K562 (cell line): ENCODE results near the gene CDC42EP3. TPM values are rescaled to one million over a fixed set of nuclear protein-coding genes. Genes with fewer than 3 reads are reported as not detected.

Experiments
- COPS2 ChIP-seq: fragments of 450-650 bp; conservative IDR thresholded peaks from 2 replicates; pipeline ENCODE4 v1.6.1; 2016; ENCODE audit warnings: mild to moderate bottlenecking, moderate library complexity
- DDX20 ChIP-seq: fragments of 450-650 bp; IDR thresholded peaks from 2 replicates; pipeline ENCODE4 v1.6.1; 2016; ENCODE audit warnings: missing genetic modification characterization, low read depth, mild to moderate bottlenecking, missing compliant biosample characterization, moderate library complexity
- ELK3 ChIP-seq: fragments of 450-650 bp; formaldehyde crosslinking; IDR thresholded peaks from 2 replicates; pipeline ENCODE4 v1.4.0; 2020; ENCODE audit warnings: mild to moderate bottlenecking
- FOSL1 ChIP-seq: fragments of 200-800 bp; sonication (Bioruptor generic); conservative IDR thresholded peaks from 2 replicates; pipeline ENCODE4 v1.6.1; 2016; ENCODE audit warnings: missing genetic modification characterization, missing compliant biosample characterization
- ILK ChIP-seq: fragments of 450-650 bp; IDR thresholded peaks from 2 replicates; pipeline ENCODE4 v1.6.1; 2016; ENCODE audit warnings: missing genetic modification characterization, low read depth, mild to moderate bottlenecking, missing compliant biosample characterization, moderate library complexity, borderline replicate concordance
- MAFG ChIP-seq: fragments of 450-650 bp; conservative IDR thresholded peaks from 2 replicates; pipeline ENCODE4 v1.6.1; 2016; ENCODE audit warnings: missing genetic modification characterization, missing compliant biosample characterization
- MEF2D ChIP-seq: conservative IDR thresholded peaks from 2 replicates; pipeline ENCODE4 v1.6.1; 2016; ENCODE audit warnings: low read depth, missing genetic modification characterization, missing compliant biosample characterization
- MITF ChIP-seq: IDR thresholded peaks from 2 replicates; pipeline ENCODE4 v1.6.1; 2014; ENCODE audit warnings: antibody characterized with exemption
- MNT ChIP-seq, 2 experiments: fragments of 450-650 bp; conservative IDR thresholded peaks; 2 replicates each; pipeline ENCODE4 v1.6.1; 2017; ENCODE audit warnings: mild to moderate bottlenecking in 2 of 2, moderate library complexity in 2 of 2
- MXD1 ChIP-seq: fragments of 250-450 bp; sonication (Bioruptor Pico); IDR thresholded peaks from 2 replicates; pipeline ENCODE4 v1.8.0; 2021; ENCODE audit warnings: borderline replicate concordance, mild to moderate bottlenecking, moderate library complexity; ENCODE audit not compliant: poor library complexity, severe bottlenecking
- NCOA6 ChIP-seq: fragments of 450-650 bp; IDR thresholded peaks from 2 replicates; pipeline ENCODE4 v1.6.1; 2017; ENCODE audit warnings: mild to moderate bottlenecking
- PCBP1 ChIP-seq: fragments of 200-400 bp; formaldehyde crosslinking; IDR thresholded peaks from 2 replicates; pipeline ENCODE4 v1.6.1; 2018; ENCODE audit warnings: mild to moderate bottlenecking, low read depth, low read length; ENCODE audit not compliant: poor library complexity, severe bottlenecking
- RAD21 ChIP-seq, 2 experiments: fragments of 250-450 bp in 1 of 2; fragments of 450-650 bp in 1 of 2; sonication (Bioruptor Pico) in 1 of 2; formaldehyde crosslinking in 1 of 2; IDR thresholded peaks in 1 of 2; conservative IDR thresholded peaks in 1 of 2; 2 replicates each; pipeline versions ENCODE4 v1.4.0 to v1.8.0; 2020 to 2022; ENCODE audit warnings: mild to moderate bottlenecking in 2 of 2, moderate library complexity in 1 of 2
- SIRT6 ChIP-seq: IDR thresholded peaks from one replicate; pipeline ENCODE4 v1.6.1; 2012; ENCODE audit warnings: low read depth, mild to moderate bottlenecking, control low read depth, inconsistent platforms, low read length, moderate library complexity
- TBL1XR1 ChIP-seq, 2 experiments: IDR thresholded peaks; 2 replicates each; pipeline ENCODE4 v1.6.1; 2012; ENCODE audit warnings: improper control_type of control experiment in 2 of 2, low read length in 2 of 2, mild to moderate bottlenecking in 1 of 2
- THRB ChIP-seq: fragments of 450-650 bp; formaldehyde crosslinking; conservative IDR thresholded peaks from 2 replicates; pipeline ENCODE4 v1.4.0; 2022; ENCODE audit warnings: mild to moderate bottlenecking, missing genetic modification characterization
- ZHX1 ChIP-seq: fragments of 150-350 bp; conservative IDR thresholded peaks from 2 replicates; pipeline ENCODE4 v1.6.1; 2014; ENCODE audit warnings: low read length
- polyA plus RNA-seq, 8 experiments: library from polyadenylated mRNA; depleted of rRNA in 4 of 8; stranded (reverse) in 5 of 8; unstranded in 3 of 8; fragments of >200 nt; fragmentation: Nextera tagmentation in 2 of 8; fragmentation: Illumina TruSeq in 1 of 8; extraction: Ambion mirVana in 2 of 8; extraction: Trizol in 1 of 8; gene quantifications; 2 replicates each; pipeline versions ENCODE4 v1.2.1 to v1.2.3, GENCODE V29; 2011 to 2014; ENCODE audit warnings: inconsistent platforms in 1 of 8, missing spikeins in 1 of 8
- total RNA-seq, 7 experiments: library from RNA; depleted of rRNA in 6 of 7; stranded (reverse); fragments of >200 nt in 6 of 7; fragmentation: Illumina TruSeq in 2 of 7; extraction: Trizol in 2 of 7; gene quantifications; 2 replicates each; pipeline versions ENCODE4 v1.2.1 to v1.2.3, GENCODE V29; 2011 to 2021; ENCODE audit warnings: low replicate concordance in 1 of 7

CDC42EP3 gene
- total and polyA plus RNA-seq, 9 of the 15 experiments (the other 6 are each of a cell fraction or from before 2014, with no cell fraction given), result 0.72 to 6.4 (median 2.0) TPM

GRCh38 chr2:37616677-37617005, 54.8 kb downstream of the CDC42EP3 start (continued):
- 0 out of 4 replicates have a peak, but pooled peaks of 1 of the 2 experiments have one; percentile 15 for TF ChIP-seq MNT (conservative IDR thresholded peaks at IDR 0.05)
- no peak for TF ChIP-seq MXD1 (CRISPR knock-in tag)
- no peak for TF ChIP-seq THRB (CRISPR knock-in tag)
- no peak for TF ChIP-seq ZHX1
- no peak for TF ChIP-seq MAFG (tag)
- TF ChIP-seq COPS2, result no peak
- no peak for TF ChIP-seq MITF
- no peak for TF ChIP-seq PCBP1
- TF ChIP-seq ELK3 (CRISPR knock-in tag), result no peak
- TF ChIP-seq NCOA6, result no peak
- no peak for TF ChIP-seq MEF2D
- TF ChIP-seq TBL1XR1 (IDR thresholded peaks at IDR 0.05; ENCODE audit: low read length in 2 of 2), result no peak
- TF ChIP-seq ILK (tag), result no peak
- no peak for TF ChIP-seq DDX20 (tag)
- peak in 1 of 2 experiments; percentile 16; a peak in 1 of 4 replicates for TF ChIP-seq RAD21 (CRISPR knock-in tag; conservative IDR thresholded peaks at IDR 0.05 in 1 of 2, IDR thresholded peaks at IDR 0.05 in 1 of 2)
- TF ChIP-seq SIRT6, result no peak
- peak; percentile 43; the same call in 1 of the 2 replicates for TF ChIP-seq FOSL1 (tag)
